Measurements from ENCODE around the gene DIP2C. TPM values are rescaled to one million over a fixed set of nuclear protein-coding genes. Genes with fewer than 3 reads are reported as not detected.

Gene DIP2C
- total RNA-seq, 3 donors from 2014 or later, result 8.0 to 72.0 (median 8.5) TPM

DNA sequence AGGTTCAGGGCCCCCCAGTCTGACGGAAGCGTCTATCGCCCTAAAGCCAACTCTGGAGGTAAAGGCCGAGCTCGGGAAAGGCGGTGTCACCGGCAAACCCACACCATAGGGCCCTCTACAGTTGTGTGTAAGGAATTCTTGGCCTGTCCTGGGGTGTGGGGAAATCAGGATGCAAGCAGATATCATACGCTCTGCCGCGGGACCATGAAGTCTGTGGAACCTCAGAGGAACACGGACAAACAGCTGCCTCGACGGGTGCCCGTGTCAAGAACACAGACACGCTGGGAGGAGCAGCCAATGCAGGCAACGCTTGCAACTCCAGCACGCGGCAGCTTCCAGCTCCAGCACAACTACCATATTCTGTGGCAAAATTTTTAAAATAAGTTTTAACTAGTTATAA is 157.9 kb downstream of the DIP2C start:
- no peaks in the 10 kb centered on the region for H3K9me3 ChIP-seq
- no peaks in the 10 kb centered on the region for H3K36me3 ChIP-seq (ENCODE audit: low read depth)
- no peak for DNase-seq
- H3K4me1 ChIP-seq (ENCODE audit: low read depth), result no peaks in the 10 kb centered on the region
- TF ChIP-seq, protein P1, sequence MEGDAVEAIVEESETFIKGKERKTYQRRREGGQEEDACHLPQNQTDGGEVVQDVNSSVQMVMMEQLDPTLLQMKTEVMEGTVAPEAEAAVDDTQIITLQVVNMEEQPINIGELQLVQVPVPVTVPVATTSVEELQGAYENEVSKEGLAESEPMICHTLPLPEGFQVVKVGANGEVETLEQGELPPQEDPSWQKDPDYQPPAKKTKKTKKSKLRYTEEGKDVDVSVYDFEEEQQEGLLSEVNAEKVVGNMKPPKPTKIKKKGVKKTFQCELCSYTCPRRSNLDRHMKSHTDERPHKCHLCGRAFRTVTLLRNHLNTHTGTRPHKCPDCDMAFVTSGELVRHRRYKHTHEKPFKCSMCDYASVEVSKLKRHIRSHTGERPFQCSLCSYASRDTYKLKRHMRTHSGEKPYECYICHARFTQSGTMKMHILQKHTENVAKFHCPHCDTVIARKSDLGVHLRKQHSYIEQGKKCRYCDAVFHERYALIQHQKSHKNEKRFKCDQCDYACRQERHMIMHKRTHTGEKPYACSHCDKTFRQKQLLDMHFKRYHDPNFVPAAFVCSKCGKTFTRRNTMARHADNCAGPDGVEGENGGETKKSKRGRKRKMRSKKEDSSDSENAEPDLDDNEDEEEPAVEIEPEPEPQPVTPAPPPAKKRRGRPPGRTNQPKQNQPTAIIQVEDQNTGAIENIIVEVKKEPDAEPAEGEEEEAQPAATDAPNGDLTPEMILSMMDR (IDR thresholded peaks at IDR 0.05), result no peak
- intact Hi-C loops (cut with DNase I, micrococcal nuclease), result no loop called here
- no peak for ATAC-seq
- H3K4me3 ChIP-seq, result no peak overlapping the region

DNA sequence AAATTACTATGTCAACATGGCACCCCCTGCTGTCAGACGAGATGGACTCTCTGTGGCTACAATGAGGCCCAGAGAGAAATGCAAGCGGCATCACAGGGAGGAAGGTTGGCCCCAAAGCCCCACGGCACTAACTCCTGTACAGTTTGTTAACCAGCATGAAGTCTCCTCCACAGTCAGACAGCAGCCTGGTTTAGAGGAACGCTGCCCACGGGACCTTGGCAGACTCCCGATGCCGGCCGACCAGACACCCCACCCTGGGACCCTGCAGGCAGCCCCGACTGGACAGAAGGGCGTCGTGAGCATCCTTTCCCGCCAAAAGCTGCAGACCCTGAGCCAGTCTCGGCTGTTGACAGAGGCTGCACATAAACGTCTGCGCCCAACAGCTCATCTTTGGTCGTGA is 158.8 kb downstream of the DIP2C start:
- intact Hi-C loops (cut with DNase I, micrococcal nuclease), result no loop called here
- no peak for DNase-seq
- H3K4me3 ChIP-seq, result no peak overlapping the region
- TF ChIP-seq, protein P1 (IDR thresholded peaks at IDR 0.05), result no peak
- no peaks in the 10 kb centered on the region for H3K9me3 ChIP-seq
- no peaks in the 10 kb centered on the region for H3K4me1 ChIP-seq (ENCODE audit: low read depth)
- no peaks in the 10 kb centered on the region for H3K36me3 ChIP-seq (ENCODE audit: low read depth)
- no peak for ATAC-seq

DNA sequence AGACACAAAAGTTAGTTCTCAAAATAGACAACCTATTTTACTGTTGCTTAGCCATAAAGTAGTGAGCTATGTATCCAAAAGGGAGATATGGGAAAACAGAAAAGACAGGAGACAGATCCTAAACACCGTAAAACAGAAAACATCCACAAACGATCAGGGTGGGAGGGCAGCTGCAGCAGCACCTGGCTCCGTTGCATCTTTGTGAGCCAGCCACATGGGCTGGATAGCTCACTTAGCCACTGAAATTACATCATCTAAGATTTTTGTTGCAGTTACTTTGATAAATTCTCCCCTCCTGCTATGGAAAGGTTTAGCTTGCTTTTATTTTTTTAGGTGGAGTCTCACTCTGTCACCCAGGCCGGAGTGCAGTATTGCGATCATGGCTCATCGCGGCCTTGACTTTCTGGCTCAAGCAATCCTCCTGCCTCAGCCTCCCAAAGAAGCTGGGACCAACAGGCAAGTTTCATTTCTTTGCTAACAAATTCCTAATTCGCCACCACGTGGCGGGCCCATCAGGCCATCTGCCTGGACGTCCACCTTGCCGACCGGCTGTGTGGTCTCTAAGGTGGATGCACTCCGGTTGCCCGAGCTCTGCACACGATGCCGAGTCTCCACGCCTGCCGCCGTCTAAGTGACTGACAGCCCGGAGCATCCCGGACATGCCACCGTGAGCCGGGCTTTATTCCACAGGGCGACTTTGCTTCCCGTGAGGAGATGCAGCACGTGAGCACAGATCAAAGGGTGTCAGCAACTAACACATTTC is 159.8 kb downstream of the DIP2C start:
- H3K4me1 ChIP-seq (ENCODE audit: low read depth), result no peaks in the 10 kb centered on the region
- DNase-seq (no peak), ATAC-seq (no peak)
- TF ChIP-seq, protein P1 (IDR thresholded peaks at IDR 0.05), result no peak
- H3K9me3 ChIP-seq, result no peaks in the 10 kb centered on the region
- H3K4me3 ChIP-seq, result no peak overlapping the region
- intact Hi-C loops (cut with DNase I, micrococcal nuclease), result no loop called here
- no peaks in the 10 kb centered on the region for H3K36me3 ChIP-seq (ENCODE audit: low read depth)

DNA sequence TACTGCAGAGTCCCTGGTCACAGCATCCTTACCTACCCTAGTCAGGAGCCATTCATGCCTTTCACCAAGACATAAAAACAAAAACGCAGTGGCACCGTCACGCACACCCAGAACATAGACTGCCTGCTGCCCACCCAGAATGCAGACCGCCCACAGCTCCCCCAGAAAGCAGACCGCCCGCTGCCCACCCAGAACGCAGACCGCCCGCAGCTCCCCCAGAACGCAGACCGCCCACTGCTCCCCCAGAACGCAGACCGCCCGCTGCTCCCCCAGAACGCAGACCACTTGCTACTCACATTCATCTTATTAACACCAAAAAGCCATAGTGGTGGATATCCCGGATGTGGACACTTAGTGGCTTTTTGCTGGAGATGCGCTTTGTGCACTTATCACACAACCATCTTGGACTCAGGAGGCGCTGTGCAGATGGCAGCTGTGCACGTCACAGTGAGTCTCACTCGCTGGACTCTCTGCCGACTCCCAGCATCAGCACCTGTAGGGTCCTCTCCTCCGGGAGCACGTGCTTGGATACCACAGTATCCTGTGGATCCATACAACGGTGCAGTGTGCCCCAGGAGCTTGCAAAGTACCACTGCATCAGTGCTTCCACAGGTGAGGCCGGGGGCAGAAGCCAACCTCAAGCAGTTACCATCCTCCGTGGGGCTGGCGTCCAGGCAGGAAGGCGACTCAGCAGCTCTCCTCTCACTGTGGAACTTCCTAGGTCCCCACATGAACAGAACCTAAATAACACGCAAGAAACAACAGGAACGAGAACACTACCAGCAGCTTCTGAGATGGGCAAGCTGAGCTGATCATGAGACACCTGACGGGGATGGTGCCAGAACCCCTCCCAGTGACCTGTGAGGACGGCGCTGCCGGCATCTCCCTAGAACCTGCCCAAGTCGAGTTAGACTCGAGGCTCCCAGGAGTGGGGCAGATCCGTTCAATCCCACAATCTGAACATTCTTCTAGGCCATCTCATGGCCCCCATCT is 161.0 kb downstream of the DIP2C start:
- ATAC-seq (no peak), DNase-seq (no peak)
- Histone ChIP-seq H3K4me3 (no peak overlapping the region), H3K4me1 (ENCODE audit: low read depth) (no peaks in the 10 kb centered on the region), H3K9me3 (no peaks in the 10 kb centered on the region), H3K36me3 (ENCODE audit: low read depth) (no peaks in the 10 kb centered on the region)
- intact Hi-C loops (cut with DNase I, micrococcal nuclease), result no loop called here
- TF ChIP-seq, protein P1 (IDR thresholded peaks at IDR 0.05), result no peak

DNA sequence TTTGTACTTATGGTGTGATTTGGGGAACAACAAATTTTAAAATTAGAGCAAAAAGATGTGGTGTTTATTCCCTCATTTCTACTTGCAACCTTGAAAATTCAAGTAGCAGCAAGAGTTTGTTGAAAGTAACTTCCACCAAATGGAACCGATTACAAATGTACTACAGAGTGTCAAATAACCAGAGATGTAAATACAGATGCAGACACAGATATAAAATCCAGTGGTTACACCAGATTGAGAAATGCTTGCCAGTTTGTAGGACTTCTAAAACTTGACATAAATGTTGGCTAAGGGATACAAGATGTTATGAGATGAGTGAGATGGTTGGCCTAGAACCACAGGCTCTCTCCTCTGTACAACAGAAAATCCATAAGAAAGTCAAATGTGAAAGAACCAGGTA is 162.1 kb downstream of the DIP2C start:
- no peaks in the 10 kb centered on the region for H3K4me1 ChIP-seq (ENCODE audit: low read depth)
- intact Hi-C loops (cut with DNase I, micrococcal nuclease), result no loop called here
- no peak for ATAC-seq
- DNase-seq, result no peak
- H3K4me3 ChIP-seq, result no peak overlapping the region
- H3K36me3 ChIP-seq (ENCODE audit: low read depth), result no peaks in the 10 kb centered on the region
- no peaks in the 10 kb centered on the region for H3K9me3 ChIP-seq
- TF ChIP-seq, protein P1 (IDR thresholded peaks at IDR 0.05), result no peak

All from mucosa of descending colon (tissue), 3 donors.